Osteocyte (in vitro differentiated cells): Measurements from ENCODE around the gene TMEM63A. TPM values are rescaled to one million over a fixed set of nuclear protein-coding genes. Genes with fewer than 3 reads are reported as not detected.
"Not testable (repeated sequence)": the region's sequence is repeated elsewhere in the genome, so short reads cannot be mapped to it uniquely, and the experiment has no call there.

ENCODE experiments used
- DNase-seq: peaks from one replicate; pipeline ENCODE4 v3.0.0; 2021; ENCODE audit warnings: mixed read lengths; ENCODE audit not compliant: unreplicated experiment; ENCODE audit errors: extremely low spot score
- H3K27ac Mint-ChIP-seq: one replicate; pipeline ENCODE4 v1.8.0; 2021; ENCODE audit warnings: mild to moderate bottlenecking, mixed read lengths; ENCODE audit not compliant: unreplicated experiment
- H3K27me3 Mint-ChIP-seq: one replicate; pipeline ENCODE4 v1.8.0; 2021; ENCODE audit warnings: mixed read lengths; ENCODE audit not compliant: unreplicated experiment
- H3K36me3 Mint-ChIP-seq: one replicate; pipeline ENCODE4 v1.8.0; 2021; ENCODE audit warnings: mixed read lengths; ENCODE audit not compliant: unreplicated experiment
- H3K4me1 Mint-ChIP-seq: one replicate; pipeline ENCODE4 v1.8.0; 2021; ENCODE audit warnings: mixed read lengths; ENCODE audit not compliant: unreplicated experiment
- H3K4me3 Mint-ChIP-seq: one replicate; pipeline ENCODE4 v1.8.0; 2021; ENCODE audit warnings: mild to moderate bottlenecking, moderate library complexity, mixed read lengths; ENCODE audit not compliant: unreplicated experiment
- H3K9me3 Mint-ChIP-seq: one replicate; pipeline ENCODE4 v1.8.0; 2021; ENCODE audit warnings: mixed read lengths; ENCODE audit not compliant: unreplicated experiment
- CTCF ChIP-seq: fragments of 200-600 bp; sonication (generic); IDR thresholded peaks from 2 replicates; pipeline ENCODE4 v1.5.0; 2021; ENCODE audit warnings: antibody characterized with exemption, mild to moderate bottlenecking, moderate library complexity
- total RNA-seq: library from RNA; stranded (reverse); gene quantifications from 2 replicates; pipeline ENCODE4 v1.2.1, GENCODE V29; 2021

TMEM63A gene
- total RNA-seq, 1 donor from 2014 or later = 54.8 TPM

GRCh38 chr1:225815526-225816178 lies 66.5 kb downstream of the TMEM63A start:
- Mint-ChIP-seq H3K4me3 (no peak overlapping the region), H3K4me1 (peaks cover 45% of the 10 kb centered on the region), H3K36me3 (peaks cover 2% of the 10 kb centered on the region), H3K27me3 (no peaks in the 10 kb centered on the region), H3K27ac (no peak overlapping the region), H3K9me3 (no peaks in the 10 kb centered on the region)
- DNase-seq = no peak
- no peak for TF ChIP-seq CTCF

GRCh38 chr1:225815090-225815489 lies 67.1 kb downstream of the TMEM63A start:
- not testable (repeated sequence) for DNase-seq, H3K4me3 Mint-ChIP-seq, H3K36me3 Mint-ChIP-seq, H3K9me3 Mint-ChIP-seq, H3K27me3 Mint-ChIP-seq, H3K27ac Mint-ChIP-seq
- peaks cover 45% of the 10 kb centered on the region for H3K4me1 Mint-ChIP-seq

GRCh38 chr1:225814381-225814780 lies 67.8 kb downstream of the TMEM63A start:
- Mint-ChIP-seq H3K27ac (no peak overlapping the region), H3K27me3 (no peaks in the 10 kb centered on the region), H3K4me1 (peaks cover 49% of the 10 kb centered on the region), H3K9me3 (no peaks in the 10 kb centered on the region), H3K4me3 (no peak overlapping the region), H3K36me3 (no peaks in the 10 kb centered on the region)
- no peak for TF ChIP-seq CTCF
- no peak for DNase-seq

GRCh38 chr1:225813214-225813964 lies 68.8 kb downstream of the TMEM63A start:
- no peak for DNase-seq
- TF ChIP-seq CTCF = no peak
- Mint-ChIP-seq H3K27ac (peak overlapping the region; percentile 14), H3K36me3 (no peaks in the 10 kb centered on the region), H3K9me3 (no peaks in the 10 kb centered on the region), H3K4me3 (no peak overlapping the region), H3K4me1 (peaks cover 49% of the 10 kb centered on the region), H3K27me3 (no peaks in the 10 kb centered on the region)

GRCh38 chr1:225812488-225813213 lies 69.5 kb downstream of the TMEM63A start:
- Mint-ChIP-seq H3K36me3 (no peaks in the 10 kb centered on the region), H3K4me1 (peaks cover 43% of the 10 kb centered on the region), H3K9me3 (no peaks in the 10 kb centered on the region), H3K27me3 (no peaks in the 10 kb centered on the region), H3K27ac (no peak overlapping the region), H3K4me3 (no peak overlapping the region)
- TF ChIP-seq CTCF = no peak
- no peak for DNase-seq
